Measurements from ENCODE around the gene GAS6. TPM values are rescaled to one million over a fixed set of nuclear protein-coding genes. Genes with fewer than 3 reads are reported as not detected.

Gene GAS6
- polyA plus RNA-seq, 1 donor from 2014 or later = 52.4 TPM

- H3K9ac ChIP-seq (ENCODE audit: low read length) = no peak overlapping the region
- H3K79me2 ChIP-seq (replicated peaks; ENCODE audit: insufficient read depth, low read length) = no peaks in the 10 kb centered on the region
- no peak overlapping the region for H3K4me2 ChIP-seq (ENCODE audit: low read length)
- TF ChIP-seq RAD21 (conservative IDR thresholded peaks at IDR 0.05) = no peak
- TF ChIP-seq REST (IDR thresholded peaks at IDR 0.05; ENCODE audit: borderline replicate concordance) = no peak
- no peak for TF ChIP-seq EZH2 (IDR thresholded peaks at IDR 0.05; ENCODE audit: borderline replicate concordance, insufficient read depth, low read length, poor library complexity, severe bottlenecking)
- TF ChIP-seq TAF1 (IDR thresholded peaks at IDR 0.05; ENCODE audit: low read depth) = no peak
- no peak for TF ChIP-seq CTCF (IDR thresholded peaks at IDR 0.05; ENCODE audit: poor library complexity, severe bottlenecking)
- no peak for TF ChIP-seq SMC3 (conservative IDR thresholded peaks at IDR 0.05; ENCODE audit: poor library complexity)
- no peak for TF ChIP-seq POLR2AphosphoS5 (IDR thresholded peaks at IDR 0.05)
- TF ChIP-seq EP300 (conservative IDR thresholded peaks at IDR 0.05; ENCODE audit: poor library complexity, severe bottlenecking) = no peak
- TF ChIP-seq MXI1 (conservative IDR thresholded peaks at IDR 0.05; ENCODE audit: poor library complexity, severe bottlenecking) = no peak
- H3K9me2 ChIP-seq (ENCODE audit: insufficient read depth, low read length) = no peaks in the 10 kb centered on the region
- no peaks in the 10 kb centered on the region for H3K27me3 ChIP-seq (ENCODE audit: insufficient read depth, low read depth, low read length)
- H2AFZ ChIP-seq (ENCODE audit: low read depth, low read length) = no peak overlapping the region
- H3K4me3 ChIP-seq (ENCODE audit: low read length) = no peak overlapping the region
- no peaks in the 10 kb centered on the region for H4K20me1 ChIP-seq (ENCODE audit: insufficient read depth)
- no peaks in the 10 kb centered on the region for H3K36me3 ChIP-seq (ENCODE audit: insufficient read depth, low read length)
- no peaks in the 10 kb centered on the region for H3K9me3 ChIP-seq (ENCODE audit: low read length)
- no peaks in the 10 kb centered on the region for H3F3A ChIP-seq (ENCODE audit: insufficient read depth, low read length, poor library complexity, severe bottlenecking)
- no peak overlapping the region for H3K27ac ChIP-seq (ENCODE audit: low read length)
These were observed 48.5 kb downstream of the GAS6 start for GRCh38 chr13:113815151-113816058.

GRCh38 chr13:113814435-113814821, 49.4 kb downstream of the GAS6 start:
- H3F3A ChIP-seq (ENCODE audit: insufficient read depth, low read length, poor library complexity, severe bottlenecking) = no peaks in the 10 kb centered on the region
- no peak overlapping the region for H3K27ac ChIP-seq (ENCODE audit: low read length)
- H3K79me2 ChIP-seq (replicated peaks; ENCODE audit: insufficient read depth, low read length) = no peaks in the 10 kb centered on the region
- no peaks in the 10 kb centered on the region for H3K9me3 ChIP-seq (ENCODE audit: low read length)
- no peaks in the 10 kb centered on the region for H4K20me1 ChIP-seq (ENCODE audit: insufficient read depth)
- no peaks in the 10 kb centered on the region for H3K36me3 ChIP-seq (ENCODE audit: insufficient read depth, low read length)
- H3K9ac ChIP-seq (ENCODE audit: low read length) = no peak overlapping the region
- no peaks in the 10 kb centered on the region for H3K27me3 ChIP-seq (ENCODE audit: insufficient read depth, low read depth, low read length)
- H3K9me2 ChIP-seq (ENCODE audit: insufficient read depth, low read length) = no peaks in the 10 kb centered on the region
- no peak overlapping the region for H3K4me3 ChIP-seq (ENCODE audit: low read length)
- H2AFZ ChIP-seq (ENCODE audit: low read depth, low read length) = no peak overlapping the region
- no peak for TF ChIP-seq REST (IDR thresholded peaks at IDR 0.05; ENCODE audit: borderline replicate concordance)
- no peak for TF ChIP-seq MXI1 (conservative IDR thresholded peaks at IDR 0.05; ENCODE audit: poor library complexity, severe bottlenecking)
- TF ChIP-seq EZH2 (IDR thresholded peaks at IDR 0.05; ENCODE audit: borderline replicate concordance, insufficient read depth, low read length, poor library complexity, severe bottlenecking) = no peak
- no peak for TF ChIP-seq EP300 (conservative IDR thresholded peaks at IDR 0.05; ENCODE audit: poor library complexity, severe bottlenecking)
- no peak for TF ChIP-seq TAF1 (IDR thresholded peaks at IDR 0.05; ENCODE audit: low read depth)
- no peak for TF ChIP-seq POLR2AphosphoS5 (IDR thresholded peaks at IDR 0.05)
- TF ChIP-seq RAD21 (conservative IDR thresholded peaks at IDR 0.05) = no peak
- TF ChIP-seq SMC3 (conservative IDR thresholded peaks at IDR 0.05; ENCODE audit: poor library complexity) = no peak
- TF ChIP-seq CTCF (IDR thresholded peaks at IDR 0.05; ENCODE audit: poor library complexity, severe bottlenecking) = no peak
- no peak overlapping the region for H3K4me2 ChIP-seq (ENCODE audit: low read length)
